SK-N-SH treated with all-trans-retinoic acid at 6 μM for 48 hours (cell line): ENCODE results near the gene INTS13.

ENCODE experiments used
- ATAC-seq: fragments of 200-7000 bp; cut with Tn5 transposase; 3 replicates; pipeline ENCODE4 v1.9.1; 2020; ENCODE audit warnings: mild to moderate bottlenecking, moderate library complexity
- ARNTL ChIP-seq: fragments of 450-650 bp; formaldehyde crosslinking; IDR thresholded peaks from 2 replicates; pipeline ENCODE4 v1.5.0; 2020; ENCODE audit warnings: low read depth, mild to moderate bottlenecking, moderate library complexity, borderline replicate concordance
- BACH2 ChIP-seq: fragments of 250-450 bp; sonication (Bioruptor Pico); IDR thresholded peaks from 2 replicates; pipeline ENCODE4 v1.9.0; 2021; ENCODE audit warnings: mild to moderate bottlenecking, borderline replicate concordance
- CSDC2 ChIP-seq: fragments of 250-450 bp; sonication (Bioruptor Pico); IDR thresholded peaks from 2 replicates; pipeline ENCODE4 v1.5.0; 2020; ENCODE audit warnings: mild to moderate bottlenecking, moderate library complexity
- CSRNP3 ChIP-seq: fragments of 250-450 bp; sonication (Bioruptor Pico); IDR thresholded peaks from 2 replicates; pipeline ENCODE4 v1.5.1; 2021; ENCODE audit warnings: mild to moderate bottlenecking, moderate library complexity
- ESRRG ChIP-seq: fragments of 250-450 bp; sonication (Bioruptor Pico); IDR thresholded peaks from 2 replicates; pipeline ENCODE4 v1.6.1; 2021; ENCODE audit warnings: mild to moderate bottlenecking
- GLIS3 ChIP-seq: fragments of 250-450 bp; sonication (Bioruptor Pico); IDR thresholded peaks from 2 replicates; pipeline ENCODE4 v1.5.0; 2020; ENCODE audit warnings: mild to moderate bottlenecking, moderate library complexity
- ISL1 ChIP-seq: fragments of 250-450 bp; sonication (Bioruptor Pico); IDR thresholded peaks from 2 replicates; pipeline ENCODE4 v2.1.2; 2022; ENCODE audit warnings: mild to moderate bottlenecking, moderate library complexity
- OSR1 ChIP-seq: fragments of 250-450 bp; sonication (Bioruptor Pico); IDR thresholded peaks from 2 replicates; pipeline ENCODE4 v1.8.0; 2022; ENCODE audit warnings: moderate library complexity, mild to moderate bottlenecking, inconsistent platforms
- POU6F1 ChIP-seq: fragments of 250-450 bp; sonication (Bioruptor Pico); IDR thresholded peaks from 2 replicates; pipeline ENCODE4 v1.8.0; 2021; ENCODE audit warnings: low read depth, mild to moderate bottlenecking, moderate library complexity, borderline replicate concordance
- PPARA ChIP-seq: fragments of 250-450 bp; sonication (Bioruptor Pico); IDR thresholded peaks from 2 replicates; pipeline ENCODE4 v1.5.0; 2020; ENCODE audit warnings: mild to moderate bottlenecking, borderline replicate concordance
- RARB ChIP-seq: fragments of 250-450 bp; sonication (Bioruptor Pico); IDR thresholded peaks from 2 replicates; pipeline ENCODE4 v1.8.0; 2021; ENCODE audit warnings: mild to moderate bottlenecking, moderate library complexity
- SNAI2 ChIP-seq: fragments of 250-450 bp; sonication (Bioruptor Pico); IDR thresholded peaks from 2 replicates; pipeline ENCODE4 v1.5.0; 2020; ENCODE audit warnings: mild to moderate bottlenecking, moderate library complexity
- TCF4 ChIP-seq: fragments of 250-450 bp; sonication (Bioruptor Pico); IDR thresholded peaks from 2 replicates; pipeline ENCODE4 v1.8.0; 2021; ENCODE audit warnings: mild to moderate bottlenecking, moderate library complexity, borderline replicate concordance
- TOX ChIP-seq: fragments of 250-450 bp; sonication (Bioruptor Pico); IDR thresholded peaks from 2 replicates; pipeline ENCODE4 v1.8.0; 2021; ENCODE audit warnings: mild to moderate bottlenecking, moderate library complexity, borderline replicate concordance
- TSHZ2 ChIP-seq: fragments of 250-450 bp; sonication (Bioruptor Pico); IDR thresholded peaks from 2 replicates; pipeline ENCODE4 v1.5.0; 2020; ENCODE audit warnings: mild to moderate bottlenecking, moderate library complexity
- ZC3H10 ChIP-seq: fragments of 250-450 bp; sonication (Bioruptor Pico); IDR thresholded peaks from 2 replicates; pipeline ENCODE4 v1.5.1; 2021; ENCODE audit warnings: mild to moderate bottlenecking, moderate library complexity
- ZFP3 ChIP-seq: fragments of 250-450 bp; sonication (Bioruptor Pico); IDR thresholded peaks from 2 replicates; pipeline ENCODE4 v1.5.0; 2020; ENCODE audit warnings: mild to moderate bottlenecking, moderate library complexity
- ZFP30 ChIP-seq: fragments of 450-650 bp; formaldehyde crosslinking; IDR thresholded peaks from 2 replicates; pipeline ENCODE4 v1.5.0; 2022; ENCODE audit warnings: mild to moderate bottlenecking, moderate library complexity
- ZNF565 ChIP-seq: fragments of 450-650 bp; formaldehyde crosslinking; conservative IDR thresholded peaks from 2 replicates; pipeline ENCODE4 v1.5.0; 2020; ENCODE audit warnings: low read depth, mild to moderate bottlenecking, moderate library complexity
- ZNF70 ChIP-seq: fragments of 450-650 bp; formaldehyde crosslinking; IDR thresholded peaks from 2 replicates; pipeline ENCODE4 v1.5.0; 2020; ENCODE audit warnings: mild to moderate bottlenecking, moderate library complexity
- ZNF8 ChIP-seq: fragments of 450-650 bp; formaldehyde crosslinking; IDR thresholded peaks from 2 replicates; pipeline ENCODE4 v1.5.0; 2020; ENCODE audit warnings: mild to moderate bottlenecking, moderate library complexity
- TF ChIP-seq, protein P1 (sequence below): fragments of 250-450 bp; sonication (Bioruptor Pico); IDR thresholded peaks from 2 replicates; pipeline ENCODE4 v1.5.1; 2020; ENCODE audit warnings: low read depth, mild to moderate bottlenecking, moderate library complexity
- TF ChIP-seq, protein P2 (sequence below): fragments of 250-450 bp; sonication (Bioruptor Pico); IDR thresholded peaks from 2 replicates; pipeline ENCODE4 v1.8.0; 2020; ENCODE audit warnings: mild to moderate bottlenecking, moderate library complexity, borderline replicate concordance

INTS13 gene

GRCh38 chr12:26896913-26897312, 40.9 kb downstream of the INTS13 start:
- ATAC-seq, result no peak
- TF ChIP-seq ZNF565, result no peak
- no peak for TF ChIP-seq ESRRG (CRISPR knock-in tag)
- no peak for TF ChIP-seq ZC3H10 (CRISPR knock-in tag)
- TF ChIP-seq ZFP30 (CRISPR knock-in tag), result no peak
- TF ChIP-seq PPARA (CRISPR knock-in tag), result no peak
- TF ChIP-seq GLIS3 (CRISPR knock-in tag), result no peak
- TF ChIP-seq, all 23 proteins: peak for 0

DNA sequence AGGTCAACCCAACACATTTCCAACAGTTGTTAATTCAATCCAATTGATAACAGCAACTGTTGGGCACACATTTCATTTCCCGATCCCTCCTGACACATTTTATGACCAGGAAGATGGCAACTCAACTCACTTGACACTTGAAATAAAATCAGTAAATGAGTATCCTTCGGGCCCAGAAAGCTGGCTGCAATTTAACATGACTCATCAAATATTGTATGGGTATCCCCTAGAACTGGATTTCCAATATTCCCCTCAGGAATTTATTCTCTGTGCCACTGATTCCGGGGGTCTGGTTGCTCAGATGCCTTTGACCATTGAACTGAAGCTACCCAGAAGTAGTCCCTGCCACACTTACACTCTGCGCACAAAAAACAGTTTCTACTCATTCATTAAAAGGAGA, 42.1 kb downstream of the INTS13 start:
- ATAC-seq, result no peak
- TF ChIP-seq ARNTL (CRISPR knock-in tag) (no peak), ESRRG (CRISPR knock-in tag) (no peak), CSRNP3 (CRISPR knock-in tag) (no peak), RARB (no peak), GLIS3 (CRISPR knock-in tag) (no peak), CSDC2 (no peak), ZC3H10 (CRISPR knock-in tag) (no peak), ZNF8 (CRISPR knock-in tag) (no peak), ISL1 (CRISPR knock-in tag) (no peak), POU6F1 (CRISPR knock-in tag) (no peak), ZFP30 (CRISPR knock-in tag) (no peak), TOX (CRISPR knock-in tag) (no peak), ZFP3 (CRISPR knock-in tag) (no peak), TSHZ2 (no peak), OSR1 (CRISPR knock-in tag) (no peak), ZNF565 (no peak), BACH2 (CRISPR knock-in tag) (no peak), SNAI2 (CRISPR knock-in tag) (no peak)
- TF ChIP-seq, protein P1, sequence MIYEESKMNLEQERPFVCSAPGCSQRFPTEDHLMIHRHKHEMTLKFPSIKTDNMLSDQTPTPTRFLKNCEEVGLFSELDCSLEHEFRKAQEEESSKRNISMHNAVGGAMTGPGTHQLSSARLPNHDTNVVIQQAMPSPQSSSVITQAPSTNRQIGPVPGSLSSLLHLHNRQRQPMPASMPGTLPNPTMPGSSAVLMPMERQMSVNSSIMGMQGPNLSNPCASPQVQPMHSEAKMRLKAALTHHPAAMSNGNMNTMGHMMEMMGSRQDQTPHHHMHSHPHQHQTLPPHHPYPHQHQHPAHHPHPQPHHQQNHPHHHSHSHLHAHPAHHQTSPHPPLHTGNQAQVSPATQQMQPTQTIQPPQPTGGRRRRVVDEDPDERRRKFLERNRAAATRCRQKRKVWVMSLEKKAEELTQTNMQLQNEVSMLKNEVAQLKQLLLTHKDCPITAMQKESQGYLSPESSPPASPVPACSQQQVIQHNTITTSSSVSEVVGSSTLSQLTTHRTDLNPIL (CRISPR knock-in tag), result no peak
- TF ChIP-seq, protein P2, sequence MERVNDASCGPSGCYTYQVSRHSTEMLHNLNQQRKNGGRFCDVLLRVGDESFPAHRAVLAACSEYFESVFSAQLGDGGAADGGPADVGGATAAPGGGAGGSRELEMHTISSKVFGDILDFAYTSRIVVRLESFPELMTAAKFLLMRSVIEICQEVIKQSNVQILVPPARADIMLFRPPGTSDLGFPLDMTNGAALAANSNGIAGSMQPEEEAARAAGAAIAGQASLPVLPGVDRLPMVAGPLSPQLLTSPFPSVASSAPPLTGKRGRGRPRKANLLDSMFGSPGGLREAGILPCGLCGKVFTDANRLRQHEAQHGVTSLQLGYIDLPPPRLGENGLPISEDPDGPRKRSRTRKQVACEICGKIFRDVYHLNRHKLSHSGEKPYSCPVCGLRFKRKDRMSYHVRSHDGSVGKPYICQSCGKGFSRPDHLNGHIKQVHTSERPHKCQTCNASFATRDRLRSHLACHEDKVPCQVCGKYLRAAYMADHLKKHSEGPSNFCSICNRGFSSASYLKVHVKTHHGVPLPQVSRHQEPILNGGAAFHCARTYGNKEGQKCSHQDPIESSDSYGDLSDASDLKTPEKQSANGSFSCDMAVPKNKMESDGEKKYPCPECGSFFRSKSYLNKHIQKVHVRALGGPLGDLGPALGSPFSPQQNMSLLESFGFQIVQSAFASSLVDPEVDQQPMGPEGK (CRISPR knock-in tag), result no peak

- no peak for ATAC-seq
- TF ChIP-seq ZNF70 (CRISPR knock-in tag) (no peak), ARNTL (CRISPR knock-in tag) (no peak), ZNF565 (no peak), TCF4 (CRISPR knock-in tag) (no peak), ZFP30 (CRISPR knock-in tag) (no peak), BACH2 (CRISPR knock-in tag) (no peak), TOX (CRISPR knock-in tag) (no peak), ZNF8 (CRISPR knock-in tag) (no peak), GLIS3 (CRISPR knock-in tag) (no peak), CSDC2 (no peak), CSRNP3 (CRISPR knock-in tag) (no peak), POU6F1 (CRISPR knock-in tag) (no peak)
- TF ChIP-seq, protein P2 (CRISPR knock-in tag), result no peak
Observed at GRCh38 chr12:26891704-26892103, 46.1 kb downstream of the INTS13 start.
